Hepatocyte (in vitro differentiated cells): ENCODE results near the gene C6orf15. TPM values are rescaled to one million over a fixed set of nuclear protein-coding genes. Genes with fewer than 3 reads are reported as not detected.

ENCODE experiments used
- DNase-seq: peaks from one replicate; pipeline ENCODE4 v3.0.0-alpha.2; 2016; ENCODE audit warnings: low spot score
- H2AFZ ChIP-seq: fragments of 200-600 bp; sonication (generic); 2 replicates; pipeline ENCODE4 v1.6.0; 2016; ENCODE audit warnings: antibody characterized with exemption, mild to moderate bottlenecking
- H3K27ac ChIP-seq: fragments of 200-600 bp; sonication (generic); 2 replicates; pipeline ENCODE4 v1.5.1; 2016; ENCODE audit warnings: mild to moderate bottlenecking
- H3K27me3 ChIP-seq: fragments of 200-600 bp; sonication (generic); 2 replicates; pipeline ENCODE4 v1.6.1; 2016
- H3K36me3 ChIP-seq: fragments of 200-600 bp; sonication (generic); replicated peaks from 2 replicates; pipeline ENCODE4 v1.5.1; 2016; ENCODE audit warnings: low read depth; ENCODE audit not compliant: insufficient read depth
- H3K4me1 ChIP-seq: fragments of 200-600 bp; sonication (generic); 2 replicates; pipeline ENCODE4 v1.5.1; 2016; ENCODE audit warnings: mild to moderate bottlenecking, moderate library complexity; ENCODE audit not compliant: insufficient read depth
- H3K4me2 ChIP-seq: fragments of 200-600 bp; sonication (generic); 2 replicates; pipeline ENCODE4 v1.6.0; 2016
- H3K4me3 ChIP-seq: fragments of 200-600 bp; sonication (generic); 2 replicates; pipeline ENCODE4 v1.5.1; 2016; ENCODE audit warnings: mild to moderate bottlenecking
- H3K79me2 ChIP-seq: fragments of 200-600 bp; sonication (generic); 2 replicates; pipeline ENCODE4 v1.6.0; 2017; ENCODE audit warnings: mild to moderate bottlenecking
- H3K9me2 ChIP-seq: fragments of 200-600 bp; sonication (generic); replicated peaks from 2 replicates; pipeline ENCODE4 v1.6.0; 2017; ENCODE audit warnings: mild to moderate bottlenecking; ENCODE audit not compliant: insufficient read depth
- H3K9me3 ChIP-seq: fragments of 200-600 bp; sonication (generic); 2 replicates; pipeline ENCODE4 v1.5.1; 2016; ENCODE audit warnings: low read depth, mild to moderate bottlenecking
- H4K20me1 ChIP-seq: fragments of 200-600 bp; sonication (generic); 2 replicates; pipeline ENCODE4 v1.6.0; 2016; ENCODE audit warnings: mild to moderate bottlenecking; ENCODE audit not compliant: insufficient read depth, poor library complexity, severe bottlenecking
- EZH2 ChIP-seq: fragments of 200-600 bp; sonication (generic); IDR thresholded peaks from 2 replicates; pipeline ENCODE4 v1.6.1; 2016; ENCODE audit warnings: antibody characterized with exemption, mild to moderate bottlenecking, borderline replicate concordance
- EZH2phosphoT487 ChIP-seq: fragments of 200-600 bp; sonication (generic); IDR thresholded peaks from one replicate; pipeline ENCODE4 v1.6.1; 2018; ENCODE audit warnings: antibody characterized with exemption, mild to moderate bottlenecking, low read depth, moderate library complexity; ENCODE audit not compliant: unreplicated experiment, severe bottlenecking
- WGBS: methylation state at CpG from one replicate; pipeline ENCODE4 v1.1.6; 2016; ENCODE audit warnings: low lambda C conversion rate; ENCODE audit errors: missing lambda C conversion rate; 5-methylcytosine and 5-hydroxymethylcytosine counted together
- polyA plus RNA-seq: library from polyadenylated mRNA; unstranded; fragments of >200 nt; fragmentation: Nextera tagmentation; extraction: Ambion mirVana; gene quantifications from 2 replicates; pipeline ENCODE4 v1.2.1, GENCODE V29; 2016
- total RNA-seq: library from RNA; depleted of rRNA; stranded (reverse); fragments of >200 nt; gene quantifications from 2 replicates; pipeline ENCODE4 v1.2.3, GENCODE V29; 2014
- TF ChIP-seq, protein P1 (sequence below): fragments of 200-600 bp; sonication (generic); IDR thresholded peaks from 2 replicates; pipeline ENCODE4 v1.5.1; 2016; ENCODE audit warnings: antibody characterized with exemption, mild to moderate bottlenecking; ENCODE audit not compliant: poor library complexity

C6orf15 gene
- total and polyA plus RNA-seq, 2 experiments from 2014 or later: not detected

DNA sequence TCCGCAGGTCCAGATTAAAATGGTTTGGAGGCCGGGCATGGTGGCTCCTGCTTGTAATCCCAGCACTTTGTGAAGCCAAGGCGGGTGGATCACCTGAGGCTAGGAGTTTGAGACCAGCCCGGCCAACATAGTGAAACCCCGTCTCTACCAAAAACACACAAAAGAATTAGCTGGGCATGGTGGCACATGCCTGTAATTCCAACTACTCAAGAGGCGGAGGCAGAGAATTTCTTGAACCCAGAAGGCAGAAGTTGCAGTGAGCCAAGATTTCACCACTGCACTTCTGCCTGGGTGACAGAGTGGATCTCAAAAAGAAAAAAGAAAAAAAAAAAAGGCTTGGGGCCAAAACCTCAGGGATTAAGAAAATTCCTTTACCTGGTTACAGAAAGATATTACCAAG lies 30.5 kb downstream of the C6orf15 start:
- Histone ChIP-seq H3K79me2 (no peaks in the 10 kb centered on the region), H3K27me3 (no peaks in the 10 kb centered on the region), H3K9me3 (no peaks in the 10 kb centered on the region), H2AFZ (no peak overlapping the region), H3K36me3 (no peaks in the 10 kb centered on the region), H3K27ac (no peak overlapping the region), H3K9me2 (no peaks in the 10 kb centered on the region), H3K4me2 (no peak overlapping the region), H3K4me3 (no peak overlapping the region), H3K4me1 (peaks cover 3% of the 10 kb centered on the region), H4K20me1 (no peaks in the 10 kb centered on the region)
- TF ChIP-seq EZH2: no peak
- no peak for TF ChIP-seq EZH2phosphoT487
- TF ChIP-seq, protein P1, sequence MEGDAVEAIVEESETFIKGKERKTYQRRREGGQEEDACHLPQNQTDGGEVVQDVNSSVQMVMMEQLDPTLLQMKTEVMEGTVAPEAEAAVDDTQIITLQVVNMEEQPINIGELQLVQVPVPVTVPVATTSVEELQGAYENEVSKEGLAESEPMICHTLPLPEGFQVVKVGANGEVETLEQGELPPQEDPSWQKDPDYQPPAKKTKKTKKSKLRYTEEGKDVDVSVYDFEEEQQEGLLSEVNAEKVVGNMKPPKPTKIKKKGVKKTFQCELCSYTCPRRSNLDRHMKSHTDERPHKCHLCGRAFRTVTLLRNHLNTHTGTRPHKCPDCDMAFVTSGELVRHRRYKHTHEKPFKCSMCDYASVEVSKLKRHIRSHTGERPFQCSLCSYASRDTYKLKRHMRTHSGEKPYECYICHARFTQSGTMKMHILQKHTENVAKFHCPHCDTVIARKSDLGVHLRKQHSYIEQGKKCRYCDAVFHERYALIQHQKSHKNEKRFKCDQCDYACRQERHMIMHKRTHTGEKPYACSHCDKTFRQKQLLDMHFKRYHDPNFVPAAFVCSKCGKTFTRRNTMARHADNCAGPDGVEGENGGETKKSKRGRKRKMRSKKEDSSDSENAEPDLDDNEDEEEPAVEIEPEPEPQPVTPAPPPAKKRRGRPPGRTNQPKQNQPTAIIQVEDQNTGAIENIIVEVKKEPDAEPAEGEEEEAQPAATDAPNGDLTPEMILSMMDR: no peak
- DNase-seq: no peak
- 77% methylated on average over 6 of the region's 6 CpGs for WGBS

DNA sequence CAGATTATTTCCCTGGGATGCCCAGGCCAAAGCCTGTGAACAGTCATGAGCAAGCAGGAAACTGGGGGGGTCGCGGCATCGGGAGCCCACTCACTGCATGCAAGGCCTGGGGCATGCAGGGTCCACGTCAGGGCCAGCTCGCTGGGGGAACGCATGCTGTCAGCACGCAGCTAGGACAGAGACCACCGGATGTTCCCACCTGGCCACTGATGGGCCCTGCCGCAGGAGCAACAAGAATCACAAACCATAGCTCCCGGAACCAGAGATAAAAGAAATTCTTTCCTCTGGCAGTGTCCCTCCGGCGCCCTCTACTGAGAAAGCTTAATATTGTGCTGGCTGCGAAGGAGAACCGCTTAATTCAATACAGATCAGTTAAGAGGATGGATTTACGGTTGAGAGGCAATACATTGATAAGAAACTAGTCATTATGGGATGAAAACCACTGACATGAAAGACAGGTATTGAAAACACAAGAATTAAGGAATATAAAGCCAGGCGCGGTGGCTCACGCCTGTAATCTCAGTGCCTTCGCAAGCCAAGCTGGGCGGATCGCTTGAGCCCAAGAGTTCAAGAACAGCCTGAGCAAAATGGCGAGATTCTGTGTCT lies 32.6 kb downstream of the C6orf15 start:
- Histone ChIP-seq H3K27ac (no peak overlapping the region), H3K27me3 (no peaks in the 10 kb centered on the region), H4K20me1 (no peaks in the 10 kb centered on the region), H3K4me3 (no peak overlapping the region), H3K4me2 (peak overlapping the region; percentile 49), H3K4me1 (no peaks in the 10 kb centered on the region), H3K9me3 (no peaks in the 10 kb centered on the region), H3K9me2 (no peaks in the 10 kb centered on the region), H2AFZ (peak overlapping the region; percentile 58), H3K79me2 (no peaks in the 10 kb centered on the region), H3K36me3 (no peaks in the 10 kb centered on the region)
- TF ChIP-seq EZH2phosphoT487: no peak
- TF ChIP-seq, protein P1: peak; percentile 87
- 32% methylated on average over 22 of the region's 22 CpGs for WGBS
- DNase-seq: peak; percentile 82

DNA sequence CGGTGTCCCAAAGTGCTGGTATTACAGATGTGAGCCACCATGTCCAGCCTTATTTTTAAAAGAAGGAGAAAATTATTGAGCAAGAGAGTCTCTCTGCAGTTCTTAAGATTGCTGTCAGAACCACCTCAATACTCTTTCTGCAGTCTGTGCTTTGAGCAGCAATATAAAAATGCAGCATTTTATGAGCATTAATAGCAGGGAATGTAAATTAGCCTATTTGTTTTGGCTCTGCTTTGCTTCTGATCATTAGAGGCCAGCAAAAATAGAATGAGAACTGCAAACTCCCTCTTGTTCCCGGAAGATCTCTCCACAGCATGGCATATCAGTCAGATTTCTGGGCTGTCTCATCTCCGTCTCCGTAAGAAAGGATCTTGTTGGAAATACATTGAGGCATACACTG lies 35.8 kb downstream of the C6orf15 start:
- H3K9me3 ChIP-seq: no peaks in the 10 kb centered on the region
- H2AFZ ChIP-seq: no peak overlapping the region
- no peak overlapping the region for H3K4me2 ChIP-seq
- H4K20me1 ChIP-seq: no peaks in the 10 kb centered on the region
- no peak overlapping the region for H3K4me3 ChIP-seq
- WGBS: 86% methylated on average over 4 of the region's 4 CpGs
- H3K4me1 ChIP-seq: no peaks in the 10 kb centered on the region
- TF ChIP-seq, protein P1: no peak
- TF ChIP-seq EZH2 (no peak), EZH2phosphoT487 (no peak)
- H3K27me3 ChIP-seq: no peaks in the 10 kb centered on the region
- no peak overlapping the region for H3K27ac ChIP-seq
- H3K9me2 ChIP-seq: no peaks in the 10 kb centered on the region
- no peaks in the 10 kb centered on the region for H3K79me2 ChIP-seq
- no peak for DNase-seq
- H3K36me3 ChIP-seq: no peaks in the 10 kb centered on the region

- no peak overlapping the region for H3K27ac ChIP-seq
- no peaks in the 10 kb centered on the region for H4K20me1 ChIP-seq
- H2AFZ ChIP-seq: no peak overlapping the region
- no peaks in the 10 kb centered on the region for H3K9me2 ChIP-seq
- TF ChIP-seq EZH2: no peak
- TF ChIP-seq, protein P1: no peak
- no peak for TF ChIP-seq EZH2phosphoT487
- DNase-seq: no peak
- no peaks in the 10 kb centered on the region for H3K4me1 ChIP-seq
- no peaks in the 10 kb centered on the region for H3K9me3 ChIP-seq
- no peaks in the 10 kb centered on the region for H3K27me3 ChIP-seq
- H3K79me2 ChIP-seq: no peaks in the 10 kb centered on the region
- H3K4me2 ChIP-seq: no peak overlapping the region
- WGBS: 95% methylated on average over 1 of the region's 1 CpG
- no peak overlapping the region for H3K4me3 ChIP-seq
- no peaks in the 10 kb centered on the region for H3K36me3 ChIP-seq
Measured at GRCh38 chr6:31075528-31075927, 36.8 kb downstream of the C6orf15 start.
